GDM1 (cell line): ENCODE measurements around the gene NCKAP5.
A peak's percentile ranks its signal among the peaks of the same experiment; 100 is the strongest.

ENCODE experiments used
- DNase-seq: peaks from one replicate; lab custom pipeline; 2025; lab: John Stamatoyannopoulos, UW

Gene NCKAP5

DNA sequence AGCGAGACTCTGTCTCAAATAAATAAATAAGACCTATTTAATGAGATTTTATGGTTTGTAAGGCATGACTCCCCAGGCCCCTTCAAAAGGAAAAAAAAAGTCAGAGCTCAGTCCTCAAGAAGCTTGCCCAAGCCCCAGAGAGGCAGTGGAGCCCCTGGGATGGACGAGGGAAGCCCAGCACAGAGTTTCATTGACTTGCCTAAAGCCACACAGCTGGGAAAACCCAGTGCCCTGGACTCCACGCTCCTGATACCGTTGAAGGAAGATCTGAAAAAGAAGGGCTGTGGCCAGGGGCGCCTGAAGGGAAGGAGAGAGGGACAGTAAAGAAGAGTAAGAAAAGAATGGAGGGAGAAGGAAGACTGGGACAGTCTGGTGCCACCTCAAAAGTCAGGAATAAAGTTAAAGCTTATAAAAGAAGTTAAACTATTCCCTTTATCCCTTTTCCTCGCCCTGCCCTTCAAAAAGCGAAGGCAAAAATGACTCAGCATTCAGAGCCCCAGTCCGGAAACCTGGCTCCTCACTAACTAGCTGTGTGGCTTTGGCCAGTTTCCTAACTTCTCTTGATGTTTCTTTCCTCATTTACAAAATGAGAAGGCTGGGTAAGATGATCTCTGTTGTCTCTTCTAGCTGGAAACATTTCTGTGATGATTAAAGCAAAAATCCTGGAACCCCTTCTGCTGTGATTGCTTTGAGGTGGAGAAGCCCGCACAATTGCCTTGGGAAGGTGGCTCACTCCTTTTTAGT is 945.0 kb downstream of the NCKAP5 start:
- peak; percentile 19 for DNase-seq
